Astrocyte (in vitro differentiated cells and primary cell): Measurements from ENCODE around the gene BPNT1. TPM values are rescaled to one million over a fixed set of nuclear protein-coding genes. Genes with fewer than 3 reads are reported as not detected.

ENCODE experiments used
- DNase-seq: peaks from one replicate; pipeline ENCODE4 v3.0.0-alpha.2; 2010; ENCODE audit warnings: low read depth
- FAIRE-seq: peaks from 2 replicates; lab custom pipeline; 2011; peaks lifted over from hg19 to GRCh38; lab: Jason Lieb, UNC
- H2AFZ ChIP-seq: 2 replicates; pipeline ENCODE4 v1.6.0; 2012; ENCODE audit warnings: low read depth, low read length, inconsistent platforms
- H3K27ac ChIP-seq: 2 replicates; pipeline ENCODE4 v1.5.1; 2011; ENCODE audit warnings: low read depth, low read length, inconsistent platforms
- H3K27me3 ChIP-seq: 2 replicates; pipeline ENCODE4 v1.6.0; 2011; ENCODE audit warnings: low read length, inconsistent platforms; ENCODE audit not compliant: insufficient read depth
- H3K36me3 ChIP-seq: 2 replicates; pipeline ENCODE4 v1.5.1; 2011; ENCODE audit warnings: low read length, inconsistent platforms; ENCODE audit not compliant: insufficient read depth
- H3K4me1 ChIP-seq: 2 replicates; pipeline ENCODE4 v1.5.1; 2011; ENCODE audit warnings: low read length, inconsistent platforms; ENCODE audit not compliant: insufficient read depth
- H3K4me2 ChIP-seq: 2 replicates; pipeline ENCODE4 v1.6.0; 2012; ENCODE audit warnings: low read length, inconsistent platforms
- H3K4me3 ChIP-seq: 2 replicates; pipeline ENCODE4 v1.5.1; 2011; ENCODE audit warnings: low read depth, mild to moderate bottlenecking, low read length, inconsistent platforms; ENCODE audit not compliant: insufficient read depth
- H3K79me2 ChIP-seq: 2 replicates; pipeline ENCODE4 v1.6.0; 2012; ENCODE audit warnings: mild to moderate bottlenecking, low read length, inconsistent platforms; ENCODE audit not compliant: insufficient read depth
- H3K9ac ChIP-seq: 2 replicates; pipeline ENCODE4 v1.6.0; 2012; ENCODE audit warnings: mild to moderate bottlenecking, low read length, inconsistent platforms
- H3K9me3 ChIP-seq: 2 replicates; pipeline ENCODE4 v1.5.1; 2012; ENCODE audit warnings: low read depth, mild to moderate bottlenecking, low read length, inconsistent platforms; ENCODE audit not compliant: insufficient read depth
- H4K20me1 ChIP-seq: 2 replicates; pipeline ENCODE4 v1.6.0; 2012; ENCODE audit warnings: low read length, inconsistent platforms; ENCODE audit not compliant: insufficient read depth
- H3K27ac Mint-ChIP-seq: one replicate; pipeline ENCODE4 v1.8.0; 2021; ENCODE audit warnings: mild to moderate bottlenecking, mixed read lengths; ENCODE audit not compliant: unreplicated experiment
- H3K27me3 Mint-ChIP-seq: one replicate; pipeline ENCODE4 v1.8.0; 2021; ENCODE audit warnings: low read depth, mixed read lengths; ENCODE audit not compliant: unreplicated experiment
- H3K36me3 Mint-ChIP-seq: one replicate; pipeline ENCODE4 v1.8.0; 2021; ENCODE audit warnings: low read depth, mixed read lengths; ENCODE audit not compliant: unreplicated experiment
- H3K4me1 Mint-ChIP-seq: one replicate; pipeline ENCODE4 v1.8.0; 2021; ENCODE audit warnings: low read depth, mixed read lengths; ENCODE audit not compliant: unreplicated experiment
- H3K4me3 Mint-ChIP-seq: one replicate; pipeline ENCODE4 v1.8.0; 2021; ENCODE audit warnings: mild to moderate bottlenecking, moderate library complexity, mixed read lengths; ENCODE audit not compliant: unreplicated experiment
- H3K9me3 Mint-ChIP-seq: one replicate; pipeline ENCODE4 v1.8.0; 2021; ENCODE audit warnings: mild to moderate bottlenecking, mixed read lengths; ENCODE audit not compliant: unreplicated experiment
- CTCF ChIP-seq: IDR thresholded peaks from 2 replicates; pipeline ENCODE4 v1.5.1; 2011; ENCODE audit warnings: low read depth, mild to moderate bottlenecking, inconsistent platforms, low read length, moderate library complexity; ENCODE audit not compliant: insufficient read depth
- EZH2 ChIP-seq: IDR thresholded peaks from 2 replicates; pipeline ENCODE4 v1.6.1; 2012; ENCODE audit warnings: mild to moderate bottlenecking, low read length, inconsistent platforms; ENCODE audit not compliant: insufficient read depth
- total RNA-seq: library from RNA; stranded (reverse); gene quantifications from 2 replicates; pipeline ENCODE4 v1.2.1, GENCODE V29; 2021

The BPNT1 gene
- total RNA-seq, 1 donor from 2014 or later = 25.9 TPM

GRCh38 chr1:220067269-220068204 lies 22.1 kb downstream of the BPNT1 start:
- H3K27ac Mint-ChIP-seq = no peak overlapping the region
- no peaks in the 10 kb centered on the region for H4K20me1 ChIP-seq
- H3K9me3 Mint-ChIP-seq = no peaks in the 10 kb centered on the region
- H3K4me1 ChIP-seq = peaks cover 4% of the 10 kb centered on the region
- no peak overlapping the region for H3K4me3 ChIP-seq
- no peaks in the 10 kb centered on the region for H3K79me2 ChIP-seq
- H3K4me3 Mint-ChIP-seq = no peak overlapping the region
- H3K27me3 Mint-ChIP-seq = no peaks in the 10 kb centered on the region
- no peaks in the 10 kb centered on the region for H3K27me3 ChIP-seq
- no peak overlapping the region for H3K9ac ChIP-seq
- H3K4me1 Mint-ChIP-seq = no peaks in the 10 kb centered on the region
- no peak overlapping the region for H2AFZ ChIP-seq
- FAIRE-seq (no peak), DNase-seq (no peak)
- no peaks in the 10 kb centered on the region for H3K9me3 ChIP-seq
- H3K36me3 Mint-ChIP-seq = peaks cover 5% of the 10 kb centered on the region
- no peak overlapping the region for H3K4me2 ChIP-seq
- no peak for TF ChIP-seq EZH2
- peaks cover 19% of the 10 kb centered on the region for H3K36me3 ChIP-seq
- no peak overlapping the region for H3K27ac ChIP-seq

- Histone ChIP-seq H3K9me3 (no peaks in the 10 kb centered on the region), H3K79me2 (no peaks in the 10 kb centered on the region), H3K4me2 (no peak overlapping the region), H4K20me1 (no peaks in the 10 kb centered on the region), H2AFZ (no peak overlapping the region), H3K4me3 (no peak overlapping the region), H3K36me3 (peaks cover 20% of the 10 kb centered on the region), H3K4me1 (peaks cover 1% of the 10 kb centered on the region), H3K27me3 (no peaks in the 10 kb centered on the region), H3K27ac (no peak overlapping the region), H3K9ac (no peak overlapping the region)
- Mint-ChIP-seq H3K9me3 (no peaks in the 10 kb centered on the region), H3K36me3 (peaks cover 7% of the 10 kb centered on the region), H3K27ac (no peak overlapping the region), H3K4me3 (no peak overlapping the region), H3K27me3 (no peaks in the 10 kb centered on the region), H3K4me1 (no peaks in the 10 kb centered on the region)
- no peak for FAIRE-seq
- no peak for DNase-seq
- TF ChIP-seq EZH2 (no peak), CTCF (no peak)
Observed at GRCh38 chr1:220062629-220063028, 27.0 kb downstream of the BPNT1 start.

- H3K4me1 Mint-ChIP-seq = no peaks in the 10 kb centered on the region
- DNase-seq (no peak), FAIRE-seq (no peak)
- no peak overlapping the region for H3K9ac ChIP-seq
- H3K36me3 ChIP-seq = peaks cover 20% of the 10 kb centered on the region
- H2AFZ ChIP-seq = no peak overlapping the region
- peaks cover 11% of the 10 kb centered on the region for H3K36me3 Mint-ChIP-seq
- no peaks in the 10 kb centered on the region for H3K79me2 ChIP-seq
- H3K27ac ChIP-seq = no peak overlapping the region
- no peaks in the 10 kb centered on the region for H3K9me3 ChIP-seq
- H3K4me3 Mint-ChIP-seq = no peak overlapping the region
- H3K27ac Mint-ChIP-seq = no peak overlapping the region
- TF ChIP-seq CTCF (no peak), EZH2 (no peak)
- no peaks in the 10 kb centered on the region for H3K4me1 ChIP-seq
- H4K20me1 ChIP-seq = no peaks in the 10 kb centered on the region
- H3K4me2 ChIP-seq = no peak overlapping the region
- no peaks in the 10 kb centered on the region for H3K9me3 Mint-ChIP-seq
- no peak overlapping the region for H3K4me3 ChIP-seq
- no peaks in the 10 kb centered on the region for H3K27me3 Mint-ChIP-seq
- H3K27me3 ChIP-seq = no peaks in the 10 kb centered on the region
Observed at GRCh38 chr1:220060876-220061275, 28.7 kb downstream of the BPNT1 start.
